ENCODE results near the gene CCDC85A. TPM values are rescaled to one million over a fixed set of nuclear protein-coding genes. Genes with fewer than 3 reads are reported as not detected.
"Not testable (repeated sequence)": the region's sequence is repeated elsewhere in the genome, so short reads cannot be mapped to it uniquely, and the experiment has no call there.

CCDC85A gene
- total RNA-seq, 1 experiment from 2014 or later = not detected

DNA sequence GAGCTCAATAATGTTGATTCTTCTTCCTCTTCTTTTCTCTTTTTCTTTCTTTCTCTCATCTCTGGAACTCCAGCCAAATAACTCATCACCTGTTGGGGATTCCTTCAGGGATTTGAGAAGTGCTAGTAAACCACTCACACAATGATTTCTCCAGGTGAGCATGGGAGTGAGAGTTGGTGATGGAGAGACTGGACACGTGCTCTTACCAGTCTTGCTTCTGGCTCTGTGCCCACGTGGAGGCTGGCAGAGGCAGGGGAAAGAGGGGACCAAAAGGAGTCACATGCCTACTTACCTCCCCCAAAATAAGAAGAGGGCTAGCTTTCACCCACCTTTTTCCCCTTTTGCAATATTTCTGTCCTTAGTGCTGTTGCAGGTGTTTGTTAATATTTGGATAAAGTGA lies 28.6 kb upstream of the CCDC85A start:
- H3K36me3 Mint-ChIP-seq (ENCODE audit: insufficient read depth, unreplicated experiment) = no peaks in the 10 kb centered on the region
- intact Hi-C loops (cut with micrococcal nuclease; ENCODE audit: unreplicated experiment) = no loop called here
- POLR2A ChIA-PET = no interaction called here

DNA sequence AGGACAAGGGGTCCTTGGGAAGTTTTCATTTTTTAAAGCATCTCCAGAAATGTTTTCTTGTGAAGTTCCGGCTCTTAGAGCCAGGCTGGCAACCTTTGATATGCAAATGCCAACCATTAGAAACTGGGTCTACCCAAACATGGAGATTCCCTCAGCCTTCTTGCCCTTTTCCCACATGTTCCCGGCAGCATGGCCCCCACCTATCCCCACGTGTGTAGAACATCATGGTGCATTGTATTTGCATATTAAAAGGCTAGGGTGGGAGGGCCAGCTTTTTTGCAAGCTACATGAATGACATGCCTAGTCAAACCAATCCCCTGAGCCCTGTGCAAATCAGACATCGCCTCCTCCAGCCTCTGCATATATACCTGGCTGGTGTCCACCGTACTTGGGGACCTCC lies 23.9 kb upstream of the CCDC85A start:
- H3K27ac Mint-ChIP-seq (ENCODE audit: unreplicated experiment); H3K4me3 ChIP-seq (ENCODE audit: low read depth, low read length); H3K36me3 Mint-ChIP-seq (ENCODE audit: insufficient read depth, unreplicated experiment); H3K36me3 ChIP-seq (ENCODE audit: control insufficient read depth, insufficient read depth, low read length); DNase-seq; H3K27me3 Mint-ChIP-seq (ENCODE audit: insufficient read depth, unreplicated experiment); H3K9me3 ChIP-seq; CTCF ChIA-PET; BruUV-seq (replicated peaks); H3K27me3 ChIP-seq (replicated peaks; ENCODE audit: control insufficient read depth, insufficient read depth, low read length); H3K9me3 Mint-ChIP-seq (ENCODE audit: unreplicated experiment); H3K4me1 ChIP-seq; intact Hi-C loops (cut with micrococcal nuclease; ENCODE audit: unreplicated experiment); H3K4me1 Mint-ChIP-seq (ENCODE audit: low read depth, unreplicated experiment); H3K4me3 Mint-ChIP-seq (ENCODE audit: unreplicated experiment); POLR2A ChIA-PET: not testable (repeated sequence)

More for the DNA sequence above, 28.6 kb upstream of the CCDC85A start:
- no peak for DNase-seq
- Mint-ChIP-seq H3K4me3 (ENCODE audit: unreplicated experiment) (no peak overlapping the region), H3K9me3 (ENCODE audit: unreplicated experiment) (no peaks in the 10 kb centered on the region), H3K27me3 (ENCODE audit: insufficient read depth, unreplicated experiment) (peaks cover 8% of the 10 kb centered on the region), H3K4me1 (ENCODE audit: low read depth, unreplicated experiment) (no peaks in the 10 kb centered on the region), H3K27ac (ENCODE audit: unreplicated experiment) (no peak overlapping the region)
- CTCF ChIA-PET = no interaction called here
- Histone ChIP-seq H3K36me3 (ENCODE audit: control insufficient read depth, insufficient read depth, low read length) (no peaks in the 10 kb centered on the region), H3K4me1 (no peaks in the 10 kb centered on the region), H3K9me3 (no peaks in the 10 kb centered on the region), H3K27me3 (replicated peaks; ENCODE audit: control insufficient read depth, insufficient read depth, low read length) (no peaks in the 10 kb centered on the region), H3K4me3 (ENCODE audit: low read depth, low read length) (no peak overlapping the region)
- TF ChIP-seq, protein P1, sequence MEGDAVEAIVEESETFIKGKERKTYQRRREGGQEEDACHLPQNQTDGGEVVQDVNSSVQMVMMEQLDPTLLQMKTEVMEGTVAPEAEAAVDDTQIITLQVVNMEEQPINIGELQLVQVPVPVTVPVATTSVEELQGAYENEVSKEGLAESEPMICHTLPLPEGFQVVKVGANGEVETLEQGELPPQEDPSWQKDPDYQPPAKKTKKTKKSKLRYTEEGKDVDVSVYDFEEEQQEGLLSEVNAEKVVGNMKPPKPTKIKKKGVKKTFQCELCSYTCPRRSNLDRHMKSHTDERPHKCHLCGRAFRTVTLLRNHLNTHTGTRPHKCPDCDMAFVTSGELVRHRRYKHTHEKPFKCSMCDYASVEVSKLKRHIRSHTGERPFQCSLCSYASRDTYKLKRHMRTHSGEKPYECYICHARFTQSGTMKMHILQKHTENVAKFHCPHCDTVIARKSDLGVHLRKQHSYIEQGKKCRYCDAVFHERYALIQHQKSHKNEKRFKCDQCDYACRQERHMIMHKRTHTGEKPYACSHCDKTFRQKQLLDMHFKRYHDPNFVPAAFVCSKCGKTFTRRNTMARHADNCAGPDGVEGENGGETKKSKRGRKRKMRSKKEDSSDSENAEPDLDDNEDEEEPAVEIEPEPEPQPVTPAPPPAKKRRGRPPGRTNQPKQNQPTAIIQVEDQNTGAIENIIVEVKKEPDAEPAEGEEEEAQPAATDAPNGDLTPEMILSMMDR (IDR thresholded peaks at IDR 0.05; ENCODE audit: insufficient read depth in 1 of 2, low read depth in 1 of 2, low read length in 1 of 2, severe bottlenecking in 1 of 2, unreplicated experiment in 1 of 2) = no peak
- no TSS peak for BruUV-seq (replicated peaks)

DNA sequence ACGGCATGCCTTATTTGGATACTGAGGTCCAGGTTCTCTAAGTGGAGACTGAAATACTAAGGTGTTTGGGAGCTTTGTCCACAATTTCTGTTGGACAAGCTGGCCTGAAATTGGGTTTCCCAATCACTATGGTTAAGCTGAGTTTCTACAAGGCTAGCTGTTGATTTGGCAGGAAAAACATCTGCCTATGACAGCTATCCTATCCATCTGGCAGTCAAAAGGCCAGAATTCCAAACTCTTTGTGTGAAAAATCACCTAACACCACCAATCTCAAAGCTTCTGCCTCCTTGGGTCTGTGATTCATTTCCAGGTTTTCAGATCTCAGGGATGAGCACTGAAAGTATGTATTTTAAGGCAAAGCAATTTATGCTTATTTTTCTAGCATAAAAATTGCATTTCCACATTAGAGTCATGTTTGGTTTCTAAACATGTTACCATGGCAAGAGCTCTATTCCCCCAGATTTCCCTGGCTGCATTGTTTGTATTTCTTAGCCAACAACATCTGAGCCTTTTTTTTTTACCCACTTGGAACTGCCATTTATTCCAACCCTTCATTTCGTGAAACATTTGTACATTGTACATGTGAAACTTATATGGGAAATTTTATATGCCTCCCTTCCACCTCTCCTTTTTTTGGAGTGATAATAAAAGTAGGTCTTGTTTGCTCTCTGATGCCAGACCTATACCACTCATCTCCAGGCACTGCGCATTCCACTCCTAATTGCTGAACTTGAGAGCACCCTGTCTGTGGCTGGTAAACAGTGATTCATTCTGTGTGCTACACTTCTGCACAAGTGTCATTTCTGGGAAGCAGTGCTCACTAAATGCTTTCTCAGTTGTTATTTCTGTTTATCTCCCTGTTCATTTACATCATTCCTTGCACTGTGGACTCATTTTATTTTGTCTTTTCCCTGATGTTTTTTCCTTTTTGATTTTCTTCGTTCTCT lies 15.9 kb upstream of the CCDC85A start:
- intact Hi-C loops (cut with micrococcal nuclease; ENCODE audit: unreplicated experiment) = no loop called here
- ChIA-PET POLR2A (no interaction called here), CTCF (interaction anchor here (0.6 kb wide), 1 partner anchor 729 kb away, joined by 4 read pairs; no protein-coding TSS in a partner anchor)
- H3K4me1 Mint-ChIP-seq (ENCODE audit: low read depth, unreplicated experiment) = no peaks in the 10 kb centered on the region
- no peaks in the 10 kb centered on the region; the same call in 1 of the 2 replicates for H3K27me3 ChIP-seq (replicated peaks; ENCODE audit: control insufficient read depth, insufficient read depth, low read length)
- no peak overlapping the region for H3K27ac Mint-ChIP-seq (ENCODE audit: unreplicated experiment)
- no peak overlapping the region for H3K4me3 Mint-ChIP-seq (ENCODE audit: unreplicated experiment)
- H3K4me1 ChIP-seq = no peaks in the 10 kb centered on the region
- no peaks in the 10 kb centered on the region for H3K36me3 ChIP-seq (ENCODE audit: control insufficient read depth, insufficient read depth, low read length)
- H3K36me3 Mint-ChIP-seq (ENCODE audit: insufficient read depth, unreplicated experiment) = no peaks in the 10 kb centered on the region
- H3K27me3 Mint-ChIP-seq (ENCODE audit: insufficient read depth, unreplicated experiment) = peaks cover 9% of the 10 kb centered on the region
- no peaks in the 10 kb centered on the region for H3K9me3 ChIP-seq
- no TSS peak for BruUV-seq (replicated peaks)
- DNase-seq = no peak
- H3K9me3 Mint-ChIP-seq (ENCODE audit: unreplicated experiment) = no peaks in the 10 kb centered on the region
- TF ChIP-seq, protein P1 (IDR thresholded peaks at IDR 0.05; ENCODE audit: insufficient read depth in 1 of 2, low read depth in 1 of 2, low read length in 1 of 2, severe bottlenecking in 1 of 2, unreplicated experiment in 1 of 2) = no peak
- no peak overlapping the region for H3K4me3 ChIP-seq (ENCODE audit: low read depth, low read length)
